HEK293T (cell line): Measurements from ENCODE around the gene GPNMB.

Experiments used
- ARNT ChIP-seq: fragments of 450-650 bp; IDR thresholded peaks from 2 replicates; pipeline ENCODE4 v1.6.1; 2017; ENCODE audit warnings: mild to moderate bottlenecking
- BHLHE40 ChIP-seq: fragments of 450-650 bp; IDR thresholded peaks from 2 replicates; pipeline ENCODE4 v1.6.1; 2016; ENCODE audit warnings: mild to moderate bottlenecking, moderate library complexity, borderline replicate concordance
- CTBP1 ChIP-seq: fragments of 450-650 bp; IDR thresholded peaks from 2 replicates; pipeline ENCODE4 v1.6.1; 2016; ENCODE audit warnings: borderline replicate concordance
- ELF4 ChIP-seq: fragments of 450-650 bp; IDR thresholded peaks from 2 replicates; pipeline ENCODE4 v1.6.1; 2017; ENCODE audit warnings: antibody characterized with exemption
- FOXA1 ChIP-seq: fragments of 450-650 bp; IDR thresholded peaks from 2 replicates; pipeline ENCODE4 v1.6.1; 2016; ENCODE audit warnings: mild to moderate bottlenecking
- FOXK2 ChIP-seq: fragments of 450-650 bp; IDR thresholded peaks from 2 replicates; pipeline ENCODE4 v1.6.1; 2016; ENCODE audit warnings: mild to moderate bottlenecking
- FOXM1 ChIP-seq: fragments of 450-650 bp; IDR thresholded peaks from 2 replicates; pipeline ENCODE4 v1.6.1; 2017; ENCODE audit warnings: mild to moderate bottlenecking, borderline replicate concordance
- L3MBTL2 ChIP-seq: fragments of 450-650 bp; conservative IDR thresholded peaks from 2 replicates; pipeline ENCODE4 v1.6.1; 2016; ENCODE audit warnings: mild to moderate bottlenecking
- LEF1 ChIP-seq: fragments of 450-650 bp; IDR thresholded peaks from 2 replicates; pipeline ENCODE4 v1.6.1; 2017; ENCODE audit warnings: mild to moderate bottlenecking, borderline replicate concordance
- PKNOX1 ChIP-seq: fragments of 450-650 bp; IDR thresholded peaks from 2 replicates; pipeline ENCODE4 v1.6.1; 2016
- SP1 ChIP-seq: fragments of 450-650 bp; IDR thresholded peaks from 2 replicates; pipeline ENCODE4 v1.6.1; 2017
- SUZ12 ChIP-seq: fragments of 450-650 bp; IDR thresholded peaks from 2 replicates; pipeline ENCODE4 v1.6.1; 2016; ENCODE audit warnings: mild to moderate bottlenecking
- TARDBP ChIP-seq: fragments of 450-650 bp; IDR thresholded peaks from 2 replicates; pipeline ENCODE4 v1.6.1; 2016
- ZNF384 ChIP-seq: fragments of 450-650 bp; IDR thresholded peaks from 2 replicates; pipeline ENCODE4 v1.6.1; 2016

GRCh38 chr7:23204241-23204640 lies 42.3 kb upstream of the GPNMB start:
- TF ChIP-seq SP1: no peak
- no peak for TF ChIP-seq PKNOX1
- TF ChIP-seq ELF4: no peak
- no peak for TF ChIP-seq FOXM1
- TF ChIP-seq LEF1: no peak
- no peak for TF ChIP-seq FOXK2
- TF ChIP-seq FOXA1: no peak
- TF ChIP-seq CTBP1: no peak
- TF ChIP-seq SUZ12: no peak
- no peak for TF ChIP-seq ZNF384
- no peak for TF ChIP-seq ARNT
- no peak for TF ChIP-seq TARDBP
- TF ChIP-seq L3MBTL2: no peak
- no peak for TF ChIP-seq BHLHE40
